GM06990 (cell line): ENCODE measurements around the gene CPNE4.

Experiments
- DNase-seq: peaks from one replicate; pipeline ENCODE4 v3.0.0-alpha.2; 2011; ENCODE audit not compliant: insufficient read length; ENCODE audit errors: extremely low read depth
- H3K27me3 ChIP-seq: replicated peaks from 2 replicates; pipeline ENCODE4 v1.6.0; 2011; ENCODE audit warnings: low read length; ENCODE audit not compliant: control insufficient read depth, insufficient read depth
- H3K36me3 ChIP-seq: 2 replicates; pipeline ENCODE4 v1.5.1; 2011; ENCODE audit warnings: low read length; ENCODE audit not compliant: control insufficient read depth, insufficient read depth
- H3K4me3 ChIP-seq: replicated peaks from 2 replicates; pipeline ENCODE4 v1.5.1; 2011; ENCODE audit warnings: low read depth, mild to moderate bottlenecking, control low read depth, low read length
- CTCF ChIP-seq: IDR thresholded peaks from 2 replicates; pipeline ENCODE4 v1.5.1; 2011; ENCODE audit warnings: low read length, control low read depth, mild to moderate bottlenecking, inconsistent platforms; ENCODE audit not compliant: insufficient read depth, poor library complexity, severe bottlenecking

Gene CPNE4

GRCh38 chr3:131847966-131848510 lies 186.8 kb downstream of the CPNE4 start:
- no peak overlapping the region for H3K4me3 ChIP-seq
- no peaks in the 10 kb centered on the region; the same call in none of the 2 replicates for H3K27me3 ChIP-seq
- no peak for TF ChIP-seq CTCF
- H3K36me3 ChIP-seq, result no peaks in the 10 kb centered on the region
- DNase-seq, result no peak

- H3K4me3 ChIP-seq, result no peak overlapping the region
- DNase-seq, result no peak
- H3K27me3 ChIP-seq, result no peaks in the 10 kb centered on the region; the same call in none of the 2 replicates
- no peaks in the 10 kb centered on the region for H3K36me3 ChIP-seq
- no peak for TF ChIP-seq CTCF
Measured at GRCh38 chr3:131846296-131846924, 188.4 kb downstream of the CPNE4 start.

GRCh38 chr3:131843174-131843573 lies 191.6 kb downstream of the CPNE4 start:
- Histone ChIP-seq H3K36me3 (no peaks in the 10 kb centered on the region), H3K27me3 (no peaks in the 10 kb centered on the region; the same call in 1 of the 2 replicates), H3K4me3 (no peak overlapping the region)
- no peak for TF ChIP-seq CTCF
- no peak for DNase-seq

- no peak for TF ChIP-seq CTCF
- Histone ChIP-seq H3K36me3 (no peaks in the 10 kb centered on the region), H3K4me3 (no peak overlapping the region), H3K27me3 (no peaks in the 10 kb centered on the region)
- DNase-seq, result no peak
Measured at GRCh38 chr3:131840156-131840797, 194.5 kb downstream of the CPNE4 start.

- Histone ChIP-seq H3K36me3 (no peaks in the 10 kb centered on the region), H3K27me3 (no peaks in the 10 kb centered on the region), H3K4me3 (no peak overlapping the region)
- TF ChIP-seq CTCF, result no peak
- no peak for DNase-seq
Measured at GRCh38 chr3:131835906-131836305, 198.9 kb downstream of the CPNE4 start.
